ENCODE results near the gene ZBTB8A.
A peak's percentile ranks its signal among the peaks of the same experiment; 100 is the strongest.

DNA sequence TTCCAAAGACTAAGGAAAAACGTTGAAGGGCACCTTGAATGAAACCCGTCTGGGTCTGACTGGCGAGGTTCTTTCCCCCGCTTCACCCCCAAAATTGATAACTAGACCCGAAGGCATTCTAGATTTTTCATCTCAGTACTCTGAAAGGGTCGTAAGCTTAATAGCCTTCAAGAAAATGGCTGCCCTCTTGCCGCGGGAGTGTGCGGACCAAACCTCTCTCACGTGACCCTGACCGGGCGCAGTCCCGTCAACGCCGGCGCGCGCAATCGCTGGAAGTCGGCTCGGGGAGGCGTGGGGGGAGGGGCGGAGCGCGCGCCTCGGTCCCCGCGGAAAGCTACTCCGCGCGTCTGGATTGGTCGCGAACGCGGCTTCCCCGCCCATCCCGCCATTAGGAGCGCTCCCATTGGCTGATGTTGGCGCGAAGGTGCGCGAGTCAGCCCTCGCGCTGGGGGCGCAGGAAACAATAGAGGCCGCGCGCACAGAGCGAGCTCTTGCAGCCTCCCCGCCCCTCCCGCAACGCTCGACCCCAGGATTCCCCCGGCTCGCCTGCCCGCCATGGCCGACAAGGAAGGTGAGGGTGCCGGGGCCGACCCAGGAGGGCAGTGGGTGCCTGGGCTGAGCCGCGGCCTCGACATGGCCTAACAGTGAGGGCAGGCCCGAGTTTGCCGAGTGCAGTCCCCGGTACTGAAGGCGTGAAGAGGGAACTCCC, 111.7 kb downstream of the ZBTB8A start, which contains the start of gene RBBP4:
- TF ChIP-seq CTBP1 (IDR thresholded peaks at IDR 0.05; ENCODE audit: borderline replicate concordance) (peak; percentile 44; the same call in 1 of the 2 replicates), BHLHE40 (IDR thresholded peaks at IDR 0.05; ENCODE audit: borderline replicate concordance) (no peak; the same call in 1 of the 2 replicates), SP1 (IDR thresholded peaks at IDR 0.05) (no peak; the same call in 1 of the 2 replicates), ELF4 (IDR thresholded peaks at IDR 0.05) (no peak; the same call in 1 of the 2 replicates), NFRKB (IDR thresholded peaks at IDR 0.05) (peak; percentile 98), ARNT (IDR thresholded peaks at IDR 0.05) (no peak), FOXA1 (IDR thresholded peaks at IDR 0.05) (no peak), SUZ12 (IDR thresholded peaks at IDR 0.05) (no peak), FOXM1 (IDR thresholded peaks at IDR 0.05; ENCODE audit: borderline replicate concordance) (peak; percentile 83)
